Activated T-helper 1 cell treated with anti-CD3 and anti-CD28 coated beads, Interleukin-12 subunit alpha, Interleukin-12 subunit beta, Interleukin-2, Interleukin-4 antibody, amounts not matched to agents 30 ng/mL and 10 ng/mL and 1 ng/mL, durations not matched to agents 14 hours and 24 hours and 36 hours (primary cell): Measurements from ENCODE around the gene PEX1. TPM values are rescaled to one million over a fixed set of nuclear protein-coding genes. Genes with fewer than 3 reads are reported as not detected.

Experiments
- DNase-seq: peaks from one replicate; pipeline ENCODE4 v3.0.0; 2021; ENCODE audit warnings: low spot score
- H3K27ac Mint-ChIP-seq: one replicate; pipeline ENCODE4 v1.8.0; 2021; ENCODE audit warnings: mild to moderate bottlenecking, mixed read lengths
- H3K27me3 Mint-ChIP-seq: one replicate; pipeline ENCODE4 v1.8.0; 2022; ENCODE audit warnings: mild to moderate bottlenecking, moderate library complexity, mixed read lengths; ENCODE audit not compliant: insufficient read depth
- H3K36me3 Mint-ChIP-seq: one replicate; pipeline ENCODE4 v1.8.0; 2021; ENCODE audit warnings: low read depth, mixed read lengths
- H3K4me1 Mint-ChIP-seq: one replicate; pipeline ENCODE4 v1.8.0; 2021; ENCODE audit warnings: low read depth, mixed read lengths
- H3K4me3 Mint-ChIP-seq: one replicate; pipeline ENCODE4 v1.8.0; 2021; ENCODE audit warnings: mild to moderate bottlenecking, moderate library complexity, mixed read lengths
- H3K9me3 Mint-ChIP-seq: one replicate; pipeline ENCODE4 v1.8.0; 2021; ENCODE audit warnings: mixed read lengths
- intact Hi-C: fragments of 100-400 bp; cut with micrococcal nuclease; formaldehyde crosslinking; loops from one replicate; pipeline ENCODE4 v1.15.1; 2024
- total RNA-seq: library from RNA; stranded (reverse); gene quantifications from 2 replicates; pipeline ENCODE4 v1.2.3, GENCODE V29; 2022

Gene PEX1
- total RNA-seq, 1 donor from 2014 or later: 14.7 TPM

GRCh38 chr7:92534572-92534971, 6.3 kb upstream of the PEX1 start:
- intact Hi-C loops: no loop called here
- Mint-ChIP-seq H3K9me3 (no peaks in the 10 kb centered on the region), H3K27me3 (no peaks in the 10 kb centered on the region), H3K27ac (no peak overlapping the region), H3K4me1 (peaks cover 24% of the 10 kb centered on the region), H3K36me3 (peaks cover 53% of the 10 kb centered on the region), H3K4me3 (no peak overlapping the region)
- no peak for DNase-seq

- intact Hi-C loops: loop anchor here (1.0 to 5.0 kb wide), 15 partner anchors 60 to 1476 kb away; partner anchors contain the start of genes AKAP9, ANKIB1, BET1 and CYP51A1
- H3K27ac Mint-ChIP-seq: peak overlapping the region; percentile 92
- H3K4me1 Mint-ChIP-seq: peaks cover 24% of the 10 kb centered on the region
- no peaks in the 10 kb centered on the region for H3K9me3 Mint-ChIP-seq
- peaks cover 30% of the 10 kb centered on the region for H3K36me3 Mint-ChIP-seq
- DNase-seq: no peak
- peak overlapping the region; percentile 91 for H3K4me3 Mint-ChIP-seq
- H3K27me3 Mint-ChIP-seq: no peaks in the 10 kb centered on the region
Measured at GRCh38 chr7:92528958-92529264, 591 bp upstream of the PEX1 start.

GRCh38 chr7:92527300-92528187, 776 bp downstream of the PEX1 start:
- H3K9me3 Mint-ChIP-seq: no peaks in the 10 kb centered on the region
- H3K36me3 Mint-ChIP-seq: peaks cover 20% of the 10 kb centered on the region
- peaks cover 24% of the 10 kb centered on the region for H3K4me1 Mint-ChIP-seq
- peak overlapping the region; percentile 91 for H3K4me3 Mint-ChIP-seq
- H3K27ac Mint-ChIP-seq: peak overlapping the region; percentile 94
- no peaks in the 10 kb centered on the region for H3K27me3 Mint-ChIP-seq
- intact Hi-C loops: loop anchor here (1.0 to 5.0 kb wide), 15 partner anchors 62 to 1477 kb away; partner anchors contain the start of genes AKAP9, ANKIB1, BET1 and CYP51A1
- peak; percentile 37 for DNase-seq

GRCh38 chr7:92523110-92523509, 5.2 kb downstream of the PEX1 start:
- peaks cover 10% of the 10 kb centered on the region for H3K4me1 Mint-ChIP-seq
- no peaks in the 10 kb centered on the region for H3K27me3 Mint-ChIP-seq
- H3K27ac Mint-ChIP-seq: no peak overlapping the region
- H3K4me3 Mint-ChIP-seq: no peak overlapping the region
- no peak for DNase-seq
- H3K36me3 Mint-ChIP-seq: peaks cover 4% of the 10 kb centered on the region
- intact Hi-C loops: no loop called here
- no peaks in the 10 kb centered on the region for H3K9me3 Mint-ChIP-seq

- DNase-seq: no peak
- intact Hi-C loops: no loop called here
- peaks cover 19% of the 10 kb centered on the region for H3K36me3 Mint-ChIP-seq
- H3K9me3 Mint-ChIP-seq: no peaks in the 10 kb centered on the region
- no peak overlapping the region for H3K4me3 Mint-ChIP-seq
- H3K27me3 Mint-ChIP-seq: no peaks in the 10 kb centered on the region
- H3K4me1 Mint-ChIP-seq: no peaks in the 10 kb centered on the region
- no peak overlapping the region for H3K27ac Mint-ChIP-seq
Measured at GRCh38 chr7:92520024-92520423, 8.3 kb downstream of the PEX1 start.

GRCh38 chr7:92517631-92518030, 10.7 kb downstream of the PEX1 start:
- Mint-ChIP-seq H3K27me3 (no peaks in the 10 kb centered on the region), H3K9me3 (no peaks in the 10 kb centered on the region), H3K4me3 (no peak overlapping the region), H3K36me3 (peaks cover 24% of the 10 kb centered on the region), H3K27ac (no peak overlapping the region), H3K4me1 (no peaks in the 10 kb centered on the region)
- intact Hi-C loops: no loop called here
- no peak for DNase-seq

- no peak for DNase-seq
- no peak overlapping the region for H3K4me3 Mint-ChIP-seq
- intact Hi-C loops: no loop called here
- peaks cover 22% of the 10 kb centered on the region for H3K36me3 Mint-ChIP-seq
- H3K27me3 Mint-ChIP-seq: no peaks in the 10 kb centered on the region
- H3K27ac Mint-ChIP-seq: no peak overlapping the region
- H3K4me1 Mint-ChIP-seq: no peaks in the 10 kb centered on the region
- H3K9me3 Mint-ChIP-seq: no peaks in the 10 kb centered on the region
Measured at GRCh38 chr7:92513167-92513902, 15.0 kb downstream of the PEX1 start.

- H3K4me1 Mint-ChIP-seq: peaks cover 5% of the 10 kb centered on the region
- intact Hi-C loops: no loop called here
- peaks cover 5% of the 10 kb centered on the region for H3K36me3 Mint-ChIP-seq
- DNase-seq: no peak
- H3K9me3 Mint-ChIP-seq: no peaks in the 10 kb centered on the region
- no peak overlapping the region for H3K4me3 Mint-ChIP-seq
- H3K27ac Mint-ChIP-seq: no peak overlapping the region
- no peaks in the 10 kb centered on the region for H3K27me3 Mint-ChIP-seq
Measured at GRCh38 chr7:92508946-92509345, 19.4 kb downstream of the PEX1 start.

- DNase-seq: no peak
- intact Hi-C loops: no loop called here
- Mint-ChIP-seq H3K27me3 (no peaks in the 10 kb centered on the region), H3K9me3 (no peaks in the 10 kb centered on the region), H3K36me3 (peaks cover 5% of the 10 kb centered on the region), H3K4me1 (peaks cover 13% of the 10 kb centered on the region), H3K4me3 (no peak overlapping the region), H3K27ac (no peak overlapping the region)
Measured at GRCh38 chr7:92506363-92506762, 22.0 kb downstream of the PEX1 start.

GRCh38 chr7:92504563-92504962, 23.8 kb downstream of the PEX1 start:
- no peaks in the 10 kb centered on the region for H3K9me3 Mint-ChIP-seq
- H3K36me3 Mint-ChIP-seq: peaks cover 11% of the 10 kb centered on the region
- peaks cover 13% of the 10 kb centered on the region for H3K4me1 Mint-ChIP-seq
- no peak overlapping the region for H3K27ac Mint-ChIP-seq
- intact Hi-C loops: no loop called here
- no peak overlapping the region for H3K4me3 Mint-ChIP-seq
- DNase-seq: no peak
- no peaks in the 10 kb centered on the region for H3K27me3 Mint-ChIP-seq

- no peak overlapping the region for H3K27ac Mint-ChIP-seq
- H3K4me3 Mint-ChIP-seq: no peak overlapping the region
- peaks cover 15% of the 10 kb centered on the region for H3K4me1 Mint-ChIP-seq
- no peak for DNase-seq
- intact Hi-C loops: no loop called here
- H3K9me3 Mint-ChIP-seq: no peaks in the 10 kb centered on the region
- H3K27me3 Mint-ChIP-seq: no peaks in the 10 kb centered on the region
- peaks cover 14% of the 10 kb centered on the region for H3K36me3 Mint-ChIP-seq
Measured at GRCh38 chr7:92503767-92504166, 24.6 kb downstream of the PEX1 start.

- H3K27me3 Mint-ChIP-seq: no peaks in the 10 kb centered on the region
- DNase-seq: no peak
- intact Hi-C loops: no loop called here
- H3K4me1 Mint-ChIP-seq: peaks cover 10% of the 10 kb centered on the region
- peaks cover 21% of the 10 kb centered on the region for H3K36me3 Mint-ChIP-seq
- no peak overlapping the region for H3K4me3 Mint-ChIP-seq
- no peaks in the 10 kb centered on the region for H3K9me3 Mint-ChIP-seq
- no peak overlapping the region for H3K27ac Mint-ChIP-seq
Measured at GRCh38 chr7:92498557-92498956, 29.8 kb downstream of the PEX1 start.

- Mint-ChIP-seq H3K27ac (no peak overlapping the region), H3K36me3 (peaks cover 24% of the 10 kb centered on the region), H3K4me3 (no peak overlapping the region), H3K9me3 (no peaks in the 10 kb centered on the region), H3K4me1 (peaks cover 7% of the 10 kb centered on the region), H3K27me3 (no peaks in the 10 kb centered on the region)
- intact Hi-C loops: no loop called here
- DNase-seq: no peak
Measured at GRCh38 chr7:92496876-92497275, 31.4 kb downstream of the PEX1 start.
